NCI-H146 treated with DMSO at 0.1 percent for 48 hours (cell line): ENCODE data around the gene RAB4B.
"Not testable (repeated sequence)": the region's sequence is repeated elsewhere in the genome, so short reads cannot be mapped to it uniquely, and the experiment has no call there.

ENCODE experiments used
- DNase-seq: peaks from one replicate; lab custom pipeline; 2025; ENCODE audit not compliant: unreplicated experiment; lab: John Stamatoyannopoulos, UW

The RAB4B gene

GRCh38 chr19:40842997-40843652, 65.1 kb downstream of the RAB4B start:
- DNase-seq, result not testable (repeated sequence)

DNA sequence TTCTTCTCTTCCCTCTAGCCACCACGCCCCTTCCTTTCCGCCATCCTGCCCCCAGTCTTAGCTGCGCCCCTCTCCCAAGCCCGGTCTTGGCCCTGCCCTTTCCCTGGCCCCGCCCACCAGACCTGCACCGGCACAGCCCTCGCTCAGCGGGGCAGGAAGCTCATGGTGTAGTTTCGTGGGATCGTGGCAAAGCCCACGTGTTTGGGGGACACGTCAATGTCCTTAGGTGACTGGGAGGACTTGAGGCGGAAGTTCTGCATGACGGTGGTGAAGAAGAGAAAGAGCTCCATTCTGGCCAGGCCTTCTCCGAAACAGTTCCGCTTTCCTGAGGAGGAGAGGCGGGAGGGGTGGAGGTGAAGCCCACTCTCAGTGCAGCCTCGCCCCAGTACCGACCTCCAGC, 65.6 kb downstream of the RAB4B start:
- DNase-seq, result not testable (repeated sequence)
